ENCODE results near the gene FOXP4. TPM values are rescaled to one million over a fixed set of nuclear protein-coding genes. Genes with fewer than 3 reads are reported as not detected.

FOXP4 gene
- total and polyA plus RNA-seq, 2 of the 13 experiments (the other 11 are each of a cell fraction or from before 2014, with no cell fraction given) = 11.0 to 12.4 TPM

- TF ChIP-seq ATRX (CRISPR knock-in tag; IDR thresholded peaks at IDR 0.05; ENCODE audit: borderline replicate concordance) = no peak
- no peak for TF ChIP-seq ZNF510 (CRISPR knock-in tag; IDR thresholded peaks at IDR 0.05; ENCODE audit: low read depth)
- no peak for TF ChIP-seq PHF5A (CRISPR knock-in tag; IDR thresholded peaks at IDR 0.05; ENCODE audit: low read depth, unreplicated experiment)
- TF ChIP-seq ZNF432 (CRISPR knock-in tag; IDR thresholded peaks at IDR 0.05; ENCODE audit: borderline replicate concordance) = no peak
- TF ChIP-seq, protein P1, sequence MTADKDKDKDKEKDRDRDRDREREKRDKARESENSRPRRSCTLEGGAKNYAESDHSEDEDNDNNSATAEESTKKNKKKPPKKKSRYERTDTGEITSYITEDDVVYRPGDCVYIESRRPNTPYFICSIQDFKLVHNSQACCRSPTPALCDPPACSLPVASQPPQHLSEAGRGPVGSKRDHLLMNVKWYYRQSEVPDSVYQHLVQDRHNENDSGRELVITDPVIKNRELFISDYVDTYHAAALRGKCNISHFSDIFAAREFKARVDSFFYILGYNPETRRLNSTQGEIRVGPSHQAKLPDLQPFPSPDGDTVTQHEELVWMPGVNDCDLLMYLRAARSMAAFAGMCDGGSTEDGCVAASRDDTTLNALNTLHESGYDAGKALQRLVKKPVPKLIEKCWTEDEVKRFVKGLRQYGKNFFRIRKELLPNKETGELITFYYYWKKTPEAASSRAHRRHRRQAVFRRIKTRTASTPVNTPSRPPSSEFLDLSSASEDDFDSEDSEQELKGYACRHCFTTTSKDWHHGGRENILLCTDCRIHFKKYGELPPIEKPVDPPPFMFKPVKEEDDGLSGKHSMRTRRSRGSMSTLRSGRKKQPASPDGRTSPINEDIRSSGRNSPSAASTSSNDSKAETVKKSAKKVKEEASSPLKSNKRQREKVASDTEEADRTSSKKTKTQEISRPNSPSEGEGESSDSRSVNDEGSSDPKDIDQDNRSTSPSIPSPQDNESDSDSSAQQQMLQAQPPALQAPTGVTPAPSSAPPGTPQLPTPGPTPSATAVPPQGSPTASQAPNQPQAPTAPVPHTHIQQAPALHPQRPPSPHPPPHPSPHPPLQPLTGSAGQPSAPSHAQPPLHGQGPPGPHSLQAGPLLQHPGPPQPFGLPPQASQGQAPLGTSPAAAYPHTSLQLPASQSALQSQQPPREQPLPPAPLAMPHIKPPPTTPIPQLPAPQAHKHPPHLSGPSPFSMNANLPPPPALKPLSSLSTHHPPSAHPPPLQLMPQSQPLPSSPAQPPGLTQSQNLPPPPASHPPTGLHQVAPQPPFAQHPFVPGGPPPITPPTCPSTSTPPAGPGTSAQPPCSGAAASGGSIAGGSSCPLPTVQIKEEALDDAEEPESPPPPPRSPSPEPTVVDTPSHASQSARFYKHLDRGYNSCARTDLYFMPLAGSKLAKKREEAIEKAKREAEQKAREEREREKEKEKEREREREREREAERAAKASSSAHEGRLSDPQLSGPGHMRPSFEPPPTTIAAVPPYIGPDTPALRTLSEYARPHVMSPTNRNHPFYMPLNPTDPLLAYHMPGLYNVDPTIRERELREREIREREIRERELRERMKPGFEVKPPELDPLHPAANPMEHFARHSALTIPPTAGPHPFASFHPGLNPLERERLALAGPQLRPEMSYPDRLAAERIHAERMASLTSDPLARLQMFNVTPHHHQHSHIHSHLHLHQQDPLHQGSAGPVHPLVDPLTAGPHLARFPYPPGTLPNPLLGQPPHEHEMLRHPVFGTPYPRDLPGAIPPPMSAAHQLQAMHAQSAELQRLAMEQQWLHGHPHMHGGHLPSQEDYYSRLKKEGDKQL (CRISPR knock-in tag; IDR thresholded peaks at IDR 0.05; ENCODE audit: low read depth) = no peak
- TF ChIP-seq KDM1A (CRISPR knock-in tag; IDR thresholded peaks at IDR 0.05) = no peak
- no peak for TF ChIP-seq ESRRA (CRISPR knock-in tag; IDR thresholded peaks at IDR 0.05; ENCODE audit: low read depth)
- no peak for TF ChIP-seq ZNF724P (CRISPR knock-in tag; IDR thresholded peaks at IDR 0.05; ENCODE audit: borderline replicate concordance)
- TF ChIP-seq ZNF576 (CRISPR knock-in tag; IDR thresholded peaks at IDR 0.05) = no peak
- peak; percentile 54 for TF ChIP-seq RBM22 (optimal IDR thresholded peaks at IDR 0.05; ENCODE audit: low read length)
- TF ChIP-seq MBD4 (IDR thresholded peaks at IDR 0.05; ENCODE audit: borderline replicate concordance, low read length) = no peak
- TF ChIP-seq MYC (CRISPR knock-in tag; IDR thresholded peaks at IDR 0.05; ENCODE audit: borderline replicate concordance) = no peak
- no peak for TF ChIP-seq PAWR (CRISPR knock-in tag; IDR thresholded peaks at IDR 0.05; ENCODE audit: borderline replicate concordance)
- TF ChIP-seq, protein P2, sequence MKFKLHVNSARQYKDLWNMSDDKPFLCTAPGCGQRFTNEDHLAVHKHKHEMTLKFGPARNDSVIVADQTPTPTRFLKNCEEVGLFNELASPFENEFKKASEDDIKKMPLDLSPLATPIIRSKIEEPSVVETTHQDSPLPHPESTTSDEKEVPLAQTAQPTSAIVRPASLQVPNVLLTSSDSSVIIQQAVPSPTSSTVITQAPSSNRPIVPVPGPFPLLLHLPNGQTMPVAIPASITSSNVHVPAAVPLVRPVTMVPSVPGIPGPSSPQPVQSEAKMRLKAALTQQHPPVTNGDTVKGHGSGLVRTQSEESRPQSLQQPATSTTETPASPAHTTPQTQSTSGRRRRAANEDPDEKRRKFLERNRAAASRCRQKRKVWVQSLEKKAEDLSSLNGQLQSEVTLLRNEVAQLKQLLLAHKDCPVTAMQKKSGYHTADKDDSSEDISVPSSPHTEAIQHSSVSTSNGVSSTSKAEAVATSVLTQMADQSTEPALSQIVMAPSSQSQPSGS (CRISPR knock-in tag; IDR thresholded peaks at IDR 0.05) = peak; percentile 46; the same call in 1 of the 2 replicates
- no peak for TF ChIP-seq ATF7-NPFF (CRISPR knock-in tag; IDR thresholded peaks at IDR 0.05; ENCODE audit: low read depth)
- no peak for TF ChIP-seq PRMT3 (CRISPR knock-in tag; IDR thresholded peaks at IDR 0.05; ENCODE audit: borderline replicate concordance, low read depth)
- TF ChIP-seq ZNF660 (CRISPR knock-in tag; IDR thresholded peaks at IDR 0.05; ENCODE audit: borderline replicate concordance, low read depth) = no peak
- TF ChIP-seq, protein P3, sequence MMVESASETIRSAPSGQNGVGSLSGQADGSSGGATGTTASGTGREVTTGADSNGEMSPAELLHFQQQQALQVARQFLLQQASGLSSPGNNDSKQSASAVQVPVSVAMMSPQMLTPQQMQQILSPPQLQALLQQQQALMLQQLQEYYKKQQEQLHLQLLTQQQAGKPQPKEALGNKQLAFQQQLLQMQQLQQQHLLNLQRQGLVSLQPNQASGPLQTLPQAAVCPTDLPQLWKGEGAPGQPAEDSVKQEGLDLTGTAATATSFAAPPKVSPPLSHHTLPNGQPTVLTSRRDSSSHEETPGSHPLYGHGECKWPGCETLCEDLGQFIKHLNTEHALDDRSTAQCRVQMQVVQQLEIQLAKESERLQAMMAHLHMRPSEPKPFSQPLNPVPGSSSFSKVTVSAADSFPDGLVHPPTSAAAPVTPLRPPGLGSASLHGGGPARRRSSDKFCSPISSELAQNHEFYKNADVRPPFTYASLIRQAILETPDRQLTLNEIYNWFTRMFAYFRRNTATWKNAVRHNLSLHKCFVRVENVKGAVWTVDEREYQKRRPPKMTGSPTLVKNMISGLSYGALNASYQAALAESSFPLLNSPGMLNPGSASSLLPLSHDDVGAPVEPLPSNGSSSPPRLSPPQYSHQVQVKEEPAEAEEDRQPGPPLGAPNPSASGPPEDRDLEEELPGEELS (CRISPR knock-in tag; IDR thresholded peaks at IDR 0.05) = peak; percentile 31; the same call in 1 of the 2 replicates
- no peak for TF ChIP-seq EZH2 (conservative IDR thresholded peaks at IDR 0.05; ENCODE audit: low read depth, low read length)
- TF ChIP-seq TEAD2 (CRISPR knock-in tag; IDR thresholded peaks at IDR 0.05) = no peak
- 0 out of 2 replicates have a peak, but pooled peaks have one; percentile 19 for TF ChIP-seq SPEN (CRISPR knock-in tag; IDR thresholded peaks at IDR 0.05; ENCODE audit: low read depth)
Observed at GRCh38 chr6:41602864-41603608, 56.9 kb downstream of the FOXP4 start (continued).

Measured in HepG2 (cell line).